Mucosa of descending colon (tissue), 3 donors: ENCODE results near the gene ACSM2B. TPM values are rescaled to one million over a fixed set of nuclear protein-coding genes. Genes with fewer than 3 reads are reported as not detected.
A peak's percentile ranks its signal among the peaks of the same experiment; 100 is the strongest.

Experiments
- ATAC-seq: fragments of 200-7000 bp; cut with Tn5 transposase; one replicate; pipeline ENCODE4 v1.9.1; 2020; ENCODE audit warnings: mild to moderate bottlenecking, moderate library complexity
- DNase-seq, 3 donors: peaks; one replicate each; pipeline ENCODE4 v3.0.0-alpha.2; 2020
- H3K36me3 ChIP-seq: fragments of 200-600 bp; one replicate; pipeline ENCODE4 v1.8.0; 2021; ENCODE audit warnings: low read depth, mild to moderate bottlenecking
- H3K4me1 ChIP-seq: fragments of 200-600 bp; one replicate; pipeline ENCODE4 v1.8.0; 2021; ENCODE audit warnings: low read depth, mild to moderate bottlenecking
- H3K4me3 ChIP-seq: fragments of 200-600 bp; one replicate; pipeline ENCODE4 v1.8.0; 2021; ENCODE audit warnings: mild to moderate bottlenecking
- H3K9me3 ChIP-seq: fragments of 200-600 bp; one replicate; pipeline ENCODE4 v1.8.0; 2021; ENCODE audit warnings: mild to moderate bottlenecking
- CTCF ChIP-seq: fragments of 200-600 bp; IDR thresholded peaks from one replicate; pipeline ENCODE4 v1.8.0; 2022; ENCODE audit warnings: antibody characterized with exemption, mild to moderate bottlenecking
- intact Hi-C, 2 donors: fragments of 100-400 bp; cut with DNase I in 1 of 2; cut with micrococcal nuclease in 1 of 2; formaldehyde crosslinking; loops; one replicate each; pipeline versions ENCODE4 v1.11.0 to v1.11.1; 2022; cut with DNase I, micrococcal nuclease
- total RNA-seq, 3 donors: library from RNA; stranded (reverse); fragmentation: NEBNext Ultra II Directional in 2 of 3; extraction: Animal tissue kit (Norgen Biotek cat#: 25700) in 2 of 3; gene quantifications; one replicate each; pipeline versions ENCODE4 v1.2.1 to v1.2.4, GENCODE V29; 2021 to 2023
- donor health status: DM: no; HTN: no; CAD: no; lungs with moderate emphysema.
- donor health status: DM: no; HTN: no; CAD: no.
- donor health status: DM: no; HTN: yes; CAD: no.

The ACSM2B gene
- total RNA-seq, 3 donors from 2014 or later = not detected

- Histone ChIP-seq H3K4me1 (no peaks in the 10 kb centered on the region), H3K4me3 (no peak overlapping the region), H3K9me3 (no peaks in the 10 kb centered on the region), H3K36me3 (no peaks in the 10 kb centered on the region)
- no peak for TF ChIP-seq CTCF
- ATAC-seq (peak; percentile 47), DNase-seq (peak in 2 of 3 donors; percentile 31 to 44)
- intact Hi-C loops = no loop called here
Measured at GRCh38 chr16:20612551-20613480, 36.6 kb upstream of the ACSM2B start.

- H3K4me1 ChIP-seq = no peaks in the 10 kb centered on the region
- intact Hi-C loops = no loop called here
- DNase-seq (peak in 2 of 3 donors; percentile 14 to 54), ATAC-seq (peak; percentile 42)
- TF ChIP-seq CTCF = no peak
- no peak overlapping the region for H3K4me3 ChIP-seq
- H3K9me3 ChIP-seq = no peaks in the 10 kb centered on the region
- H3K36me3 ChIP-seq = no peaks in the 10 kb centered on the region
Measured at GRCh38 chr16:20611975-20612481, 35.9 kb upstream of the ACSM2B start.

GRCh38 chr16:20611350-20611902 is 35.3 kb upstream of the ACSM2B start:
- no peak overlapping the region for H3K4me3 ChIP-seq
- no peaks in the 10 kb centered on the region for H3K36me3 ChIP-seq
- intact Hi-C loops = no loop called here
- ATAC-seq = no peak
- no peak for DNase-seq
- TF ChIP-seq CTCF = no peak
- no peaks in the 10 kb centered on the region for H3K4me1 ChIP-seq
- H3K9me3 ChIP-seq = no peaks in the 10 kb centered on the region

GRCh38 chr16:20610892-20611349 is 34.8 kb upstream of the ACSM2B start:
- ATAC-seq = no peak

More at GRCh38 chr16:20610892-20611349, 34.8 kb upstream of the ACSM2B start:
- no peak for TF ChIP-seq CTCF
- no peak for DNase-seq
- Histone ChIP-seq H3K4me1 (no peaks in the 10 kb centered on the region), H3K9me3 (no peaks in the 10 kb centered on the region), H3K4me3 (no peak overlapping the region), H3K36me3 (no peaks in the 10 kb centered on the region)
- intact Hi-C loops = no loop called here
